Epithelial cell of esophagus (primary cell): Measurements from ENCODE around the gene RAD51D.
A peak's percentile ranks its signal among the peaks of the same experiment; 100 is the strongest.
"Not testable (repeated sequence)": the region's sequence is repeated elsewhere in the genome, so short reads cannot be mapped to it uniquely, and the experiment has no call there.

Experiments
- DNase-seq: peaks from one replicate; pipeline ENCODE4 v3.0.0; 2010; ENCODE audit warnings: low read depth
- H3K4me3 ChIP-seq: 2 replicates; pipeline ENCODE4 v1.5.1; 2011; ENCODE audit warnings: mild to moderate bottlenecking, low read length, control low read depth
- TF ChIP-seq, protein P1 (sequence below): IDR thresholded peaks from 2 replicates; pipeline ENCODE4 v1.5.1; 2011; ENCODE audit warnings: low read depth, mild to moderate bottlenecking, low read length, control low read depth, inconsistent platforms; ENCODE audit not compliant: insufficient read depth; ENCODE audit errors: missing control alignments

Gene RAD51D

DNA sequence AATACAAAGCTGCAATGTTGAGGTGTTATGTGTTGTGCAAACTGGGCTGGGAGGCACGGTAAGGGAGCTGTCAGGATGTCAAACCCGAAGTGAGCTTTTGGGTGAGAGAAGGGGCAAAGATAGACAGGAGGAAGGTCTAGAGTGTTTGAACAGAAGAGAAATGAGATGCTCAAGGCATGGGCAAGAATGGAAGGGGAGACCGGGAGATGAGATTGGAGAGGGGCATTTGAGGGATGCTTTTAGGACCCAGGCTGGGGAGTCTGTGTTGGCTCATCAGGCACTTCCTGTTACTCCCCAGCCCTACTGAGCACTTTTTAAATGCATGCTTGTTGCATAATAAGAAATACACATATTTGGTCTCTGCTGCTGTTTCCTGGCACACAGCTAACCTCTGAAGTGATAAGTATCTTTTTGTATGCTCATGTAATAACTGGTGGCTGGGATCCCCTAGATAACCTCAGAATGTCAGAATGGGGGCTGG is 41.7 kb upstream of the RAD51D start:
- no peak overlapping the region for H3K4me3 ChIP-seq
- peak; percentile 24 for DNase-seq
- TF ChIP-seq, protein P1, sequence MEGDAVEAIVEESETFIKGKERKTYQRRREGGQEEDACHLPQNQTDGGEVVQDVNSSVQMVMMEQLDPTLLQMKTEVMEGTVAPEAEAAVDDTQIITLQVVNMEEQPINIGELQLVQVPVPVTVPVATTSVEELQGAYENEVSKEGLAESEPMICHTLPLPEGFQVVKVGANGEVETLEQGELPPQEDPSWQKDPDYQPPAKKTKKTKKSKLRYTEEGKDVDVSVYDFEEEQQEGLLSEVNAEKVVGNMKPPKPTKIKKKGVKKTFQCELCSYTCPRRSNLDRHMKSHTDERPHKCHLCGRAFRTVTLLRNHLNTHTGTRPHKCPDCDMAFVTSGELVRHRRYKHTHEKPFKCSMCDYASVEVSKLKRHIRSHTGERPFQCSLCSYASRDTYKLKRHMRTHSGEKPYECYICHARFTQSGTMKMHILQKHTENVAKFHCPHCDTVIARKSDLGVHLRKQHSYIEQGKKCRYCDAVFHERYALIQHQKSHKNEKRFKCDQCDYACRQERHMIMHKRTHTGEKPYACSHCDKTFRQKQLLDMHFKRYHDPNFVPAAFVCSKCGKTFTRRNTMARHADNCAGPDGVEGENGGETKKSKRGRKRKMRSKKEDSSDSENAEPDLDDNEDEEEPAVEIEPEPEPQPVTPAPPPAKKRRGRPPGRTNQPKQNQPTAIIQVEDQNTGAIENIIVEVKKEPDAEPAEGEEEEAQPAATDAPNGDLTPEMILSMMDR = no peak

DNA sequence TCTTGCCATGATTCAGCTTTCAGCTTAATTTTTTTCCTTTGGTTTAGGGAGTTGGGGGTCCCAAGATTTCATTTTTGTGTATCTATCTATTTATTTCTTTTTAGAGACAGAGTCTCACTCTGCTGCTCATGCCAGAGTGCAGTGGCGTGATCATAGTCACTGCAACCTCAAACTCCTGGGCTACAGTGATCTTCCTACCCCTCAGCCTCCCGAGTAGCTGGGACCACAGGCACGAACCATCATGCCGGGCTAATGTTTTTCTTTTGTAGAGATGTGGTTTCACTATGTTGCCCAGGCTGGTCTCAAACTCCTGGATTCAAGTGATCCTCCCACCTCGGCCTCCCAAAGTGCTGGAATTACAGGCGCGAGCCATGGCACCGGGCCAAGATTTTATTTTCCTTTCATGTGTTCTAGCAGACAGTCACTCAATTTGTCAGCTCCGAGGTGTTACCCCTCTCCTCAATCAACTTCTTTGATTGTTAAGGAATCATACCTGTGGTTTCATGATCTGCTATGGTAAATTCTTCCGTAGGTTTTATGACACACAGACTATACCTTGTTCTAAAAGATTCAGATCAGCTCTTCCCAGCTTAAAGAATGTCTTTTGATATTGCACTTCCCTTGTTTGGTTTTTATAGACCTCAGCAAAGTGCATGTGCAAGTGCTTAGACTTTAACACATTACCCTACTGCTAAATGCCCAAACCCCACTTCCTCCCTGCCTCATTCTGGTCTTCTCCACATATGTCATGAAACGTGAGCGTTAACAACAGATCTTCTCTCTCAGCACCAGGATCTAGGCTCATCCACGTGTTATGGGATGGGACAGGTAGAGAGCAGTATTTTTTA is 40.9 kb upstream of the RAD51D start:
- TF ChIP-seq, protein P1 = no peak
- DNase-seq = no peak
- no peak overlapping the region for H3K4me3 ChIP-seq

DNA sequence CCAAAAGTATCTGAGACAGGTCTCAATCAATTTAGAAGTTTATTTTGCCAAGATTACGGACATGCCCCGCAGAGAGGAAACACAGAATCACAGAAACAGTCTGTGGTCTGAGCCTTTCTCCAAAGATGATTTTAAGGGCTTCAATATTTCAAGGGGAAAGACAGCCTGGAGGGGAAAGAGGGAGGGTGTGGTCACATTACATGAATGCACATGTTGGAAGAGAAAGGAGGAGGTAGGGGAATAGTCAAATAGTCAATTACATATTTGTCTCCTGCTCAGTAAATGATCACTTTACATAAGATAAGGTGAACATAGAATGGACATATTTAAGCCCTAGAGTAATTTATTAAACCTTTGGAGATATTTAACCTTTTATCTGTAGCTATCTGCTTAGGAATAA is 40.3 kb upstream of the RAD51D start:
- DNase-seq = peak; percentile 51
- TF ChIP-seq, protein P1 = no peak
- no peak overlapping the region for H3K4me3 ChIP-seq

DNA sequence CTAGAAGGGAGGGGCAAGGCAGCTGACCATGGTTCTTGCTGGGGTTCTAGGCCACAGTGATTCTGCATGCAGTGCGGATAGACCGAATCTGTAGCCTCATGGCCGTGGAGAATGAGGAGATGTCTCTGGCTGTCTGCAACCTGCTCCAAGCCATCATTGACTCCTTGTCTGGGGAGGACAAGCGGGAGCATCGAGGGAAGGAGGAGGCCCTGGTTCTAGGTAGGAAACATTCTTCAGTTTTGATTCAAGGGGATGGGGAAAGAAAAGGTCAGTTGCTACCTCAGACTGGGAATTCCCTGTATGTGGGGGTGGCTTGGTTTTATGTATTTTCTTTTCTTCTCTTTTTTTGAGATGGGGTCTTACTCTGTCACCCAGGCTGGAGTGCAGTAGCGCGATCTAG is 35.6 kb upstream of the RAD51D start:
- H3K4me3 ChIP-seq = no peak overlapping the region
- TF ChIP-seq, protein P1 = no peak
- DNase-seq = no peak

DNA sequence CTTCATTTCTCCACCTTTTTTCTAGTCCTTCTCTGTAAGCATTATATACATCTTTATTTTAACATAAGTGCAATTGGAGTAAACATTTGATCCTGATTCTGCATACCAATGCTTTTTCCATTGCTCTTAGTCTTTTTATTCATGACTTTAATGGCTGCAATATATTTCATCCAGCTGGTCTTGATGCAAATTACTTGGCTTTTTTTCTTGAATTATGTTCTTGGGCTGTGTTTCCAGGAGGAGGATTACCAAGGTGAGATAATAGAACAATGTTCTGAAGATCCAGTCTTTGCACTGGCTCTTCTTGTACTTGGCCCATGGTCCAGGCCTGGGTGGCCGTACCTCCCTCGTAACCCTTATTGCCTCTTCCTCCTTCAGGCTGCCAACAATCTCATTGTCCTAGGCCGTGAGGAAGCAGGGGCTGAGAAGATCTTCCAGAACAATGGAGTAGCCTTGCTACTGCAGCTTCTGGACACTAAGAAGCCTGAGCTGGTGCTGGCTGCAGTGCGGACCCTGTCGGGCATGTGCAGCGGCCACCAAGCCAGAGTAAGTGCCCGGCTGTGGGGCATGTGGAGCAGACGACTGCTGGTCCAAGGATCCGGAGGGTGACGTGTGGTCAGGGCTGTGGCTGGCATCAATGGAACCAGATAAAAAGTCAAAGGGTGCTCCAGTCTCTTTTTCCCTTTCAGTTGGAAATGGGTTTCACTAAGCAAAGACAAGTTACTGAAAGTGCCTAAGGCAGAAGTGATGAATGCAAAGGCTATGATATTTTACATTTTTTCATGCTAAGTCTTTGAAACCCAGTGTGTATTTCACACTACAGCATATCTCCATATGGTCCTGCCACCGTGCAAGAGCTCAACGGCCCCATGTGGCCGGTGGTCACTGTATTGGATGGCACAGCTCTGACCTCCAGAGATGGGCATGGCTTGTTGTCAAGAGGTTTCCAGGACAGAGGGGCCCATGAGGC is 34.8 kb upstream of the RAD51D start:
- H3K4me3 ChIP-seq = no peak overlapping the region
- TF ChIP-seq, protein P1 = no peak

DNA sequence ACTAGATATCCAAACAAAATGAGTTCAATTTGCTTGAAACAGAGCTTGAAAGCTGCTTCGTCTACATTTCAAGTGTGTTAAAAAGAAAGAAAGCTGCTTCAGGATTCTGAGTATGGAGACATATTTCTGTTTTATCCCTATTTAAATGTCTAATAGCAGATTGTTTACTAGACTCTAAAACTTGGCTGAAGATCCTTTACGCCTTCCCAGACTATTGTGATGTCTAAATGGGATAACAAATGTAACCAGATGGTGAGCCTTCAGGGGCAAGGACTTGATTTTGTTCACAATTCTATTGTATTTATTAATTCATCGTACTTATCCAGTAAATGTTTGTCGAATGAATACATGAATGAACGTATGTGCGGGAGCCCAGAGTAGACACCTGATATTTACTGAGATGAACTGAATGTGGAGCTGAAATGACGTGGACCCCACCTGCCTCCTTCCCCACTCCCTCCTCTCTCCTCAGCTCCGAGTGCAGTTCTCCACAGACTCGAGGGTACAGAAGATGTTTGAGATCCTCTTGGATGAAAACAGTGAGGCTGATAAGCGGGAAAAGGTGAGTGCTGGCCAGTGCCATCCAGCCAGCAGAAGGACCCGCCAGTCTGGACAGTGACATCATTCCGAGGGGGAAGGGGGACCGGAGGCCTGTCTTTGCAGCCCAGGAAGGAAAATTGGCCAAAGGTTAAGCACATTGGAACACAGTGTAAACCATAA is 32.9 kb upstream of the RAD51D start:
- no peak overlapping the region for H3K4me3 ChIP-seq
- DNase-seq = no peak
- TF ChIP-seq, protein P1 = no peak

More for the DNA sequence above, 34.8 kb upstream of the RAD51D start:
- DNase-seq = no peak

DNA sequence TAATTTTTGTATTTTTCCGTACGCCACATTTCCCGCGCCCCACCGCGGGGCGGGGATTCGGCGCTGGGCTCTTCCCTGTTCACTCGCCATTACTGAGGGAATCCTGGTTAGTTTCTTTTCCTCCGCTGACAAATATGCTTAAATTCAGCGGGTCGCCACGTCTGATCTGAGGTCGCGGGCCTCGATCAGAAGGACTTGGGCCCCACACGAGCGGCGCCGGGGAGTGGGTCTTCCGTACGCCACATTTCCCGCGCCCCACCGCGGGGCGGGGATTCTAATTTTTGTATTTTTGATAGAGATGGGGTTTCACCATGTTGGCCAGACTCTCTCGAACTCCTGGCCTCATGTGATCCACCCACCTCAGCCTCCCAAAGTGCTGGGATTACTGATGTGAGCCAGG is 31.4 kb upstream of the RAD51D start:
- not testable (repeated sequence) for H3K4me3 ChIP-seq, DNase-seq
